ENCODE measurements around the gene DNAH2. TPM values are rescaled to one million over a fixed set of nuclear protein-coding genes. Genes with fewer than 3 reads are reported as not detected.

Gene DNAH2
- total and polyA plus RNA-seq, 2 of the 13 experiments (the other 11 are each of a cell fraction or from before 2014, with no cell fraction given) = not detected

GRCh38 chr17:7835814-7836595 is 118.5 kb downstream of the DNAH2 start (continued):
- TF ChIP-seq CHD4 (IDR thresholded peaks at IDR 0.05; ENCODE audit: borderline replicate concordance, low read length) (peak; percentile 48; the same call in 1 of the 2 replicates), GABPB1 (CRISPR knock-in tag; IDR thresholded peaks at IDR 0.05) (peak; percentile 0; the same call in 1 of the 2 replicates), ZNF142 (CRISPR knock-in tag; IDR thresholded peaks at IDR 0.05) (peak; percentile 47; the same call in 1 of the 2 replicates), ZSCAN9 (CRISPR knock-in tag; IDR thresholded peaks at IDR 0.05; ENCODE audit: borderline replicate concordance) (no peak), ZSCAN5A (CRISPR knock-in tag; IDR thresholded peaks at IDR 0.05; ENCODE audit: borderline replicate concordance) (0 out of 2 replicates have a peak, but pooled peaks have one; percentile 26), ZNF83 (CRISPR knock-in tag; IDR thresholded peaks at IDR 0.05; ENCODE audit: borderline replicate concordance) (peak; percentile 33; the same call in 1 of the 2 replicates), AKAP8 (CRISPR knock-in tag; IDR thresholded peaks at IDR 0.05) (peak; percentile 5; the same call in 1 of the 2 replicates), ZNF292 (CRISPR knock-in tag; IDR thresholded peaks at IDR 0.05; ENCODE audit: borderline replicate concordance, low read depth) (no peak), ZNF121 (CRISPR knock-in tag; IDR thresholded peaks at IDR 0.05) (no peak), ESRRA (CRISPR knock-in tag; IDR thresholded peaks at IDR 0.05; ENCODE audit: low read depth) (no peak), SMARCE1 (IDR thresholded peaks at IDR 0.05; ENCODE audit: borderline replicate concordance) (no peak), ZNF800 (CRISPR knock-in tag; IDR thresholded peaks at IDR 0.05) (no peak), ZMYM2 (CRISPR knock-in tag; IDR thresholded peaks at IDR 0.05) (no peak), CREB3 (CRISPR knock-in tag; IDR thresholded peaks at IDR 0.05) (peak; percentile 54; the same call in 1 of the 2 replicates), RXRA (CRISPR knock-in tag; IDR thresholded peaks at IDR 0.05) (peak; percentile 95)
- TF ChIP-seq, protein P1, sequence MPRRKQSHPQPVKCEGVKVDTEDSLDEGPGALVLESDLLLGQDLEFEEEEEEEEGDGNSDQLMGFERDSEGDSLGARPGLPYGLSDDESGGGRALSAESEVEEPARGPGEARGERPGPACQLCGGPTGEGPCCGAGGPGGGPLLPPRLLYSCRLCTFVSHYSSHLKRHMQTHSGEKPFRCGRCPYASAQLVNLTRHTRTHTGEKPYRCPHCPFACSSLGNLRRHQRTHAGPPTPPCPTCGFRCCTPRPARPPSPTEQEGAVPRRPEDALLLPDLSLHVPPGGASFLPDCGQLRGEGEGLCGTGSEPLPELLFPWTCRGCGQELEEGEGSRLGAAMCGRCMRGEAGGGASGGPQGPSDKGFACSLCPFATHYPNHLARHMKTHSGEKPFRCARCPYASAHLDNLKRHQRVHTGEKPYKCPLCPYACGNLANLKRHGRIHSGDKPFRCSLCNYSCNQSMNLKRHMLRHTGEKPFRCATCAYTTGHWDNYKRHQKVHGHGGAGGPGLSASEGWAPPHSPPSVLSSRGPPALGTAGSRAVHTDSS (CRISPR knock-in tag; conservative IDR thresholded peaks at IDR 0.05) = no peak
